ENCODE data around the gene SSBP4. TPM values are rescaled to one million over a fixed set of nuclear protein-coding genes. Genes with fewer than 3 reads are reported as not detected.

SSBP4 gene
- polyA plus RNA-seq, 4 donors: 68.0 to 128 (median 79.4) TPM

- DNase-seq (ENCODE audit: low read depth in 4 of 4, low spot score in 3 of 4): no peak
Observed at GRCh38 chr19:18419699-18420460, 682 bp downstream of the SSBP4 start.

- no peak for DNase-seq (ENCODE audit: low read depth in 4 of 4, low spot score in 3 of 4)
Observed at GRCh38 chr19:18420930-18421329, 1.7 kb downstream of the SSBP4 start.

GRCh38 chr19:18421371-18421959, 2.3 kb downstream of the SSBP4 start:
- no peak for DNase-seq (ENCODE audit: low read depth in 4 of 4, low spot score in 3 of 4)

GRCh38 chr19:18422530-18423191, 3.5 kb downstream of the SSBP4 start:
- DNase-seq (ENCODE audit: low read depth in 4 of 4, low spot score in 3 of 4): no peak

GRCh38 chr19:18423258-18424020, 4.2 kb downstream of the SSBP4 start:
- no peak for DNase-seq (ENCODE audit: low read depth in 4 of 4, low spot score in 3 of 4)

GRCh38 chr19:18424122-18424889, 5.1 kb downstream of the SSBP4 start:
- DNase-seq (ENCODE audit: low read depth in 4 of 4, low spot score in 3 of 4): no peak

GRCh38 chr19:18424890-18425514, 5.8 kb downstream of the SSBP4 start:
- DNase-seq (ENCODE audit: low read depth in 4 of 4, low spot score in 3 of 4): no peak

GRCh38 chr19:18425515-18426415, 6.6 kb downstream of the SSBP4 start:
- DNase-seq (ENCODE audit: low read depth in 4 of 4, low spot score in 3 of 4): no peak

- no peak for DNase-seq (ENCODE audit: low read depth in 4 of 4, low spot score in 3 of 4)
Observed at GRCh38 chr19:18426416-18426767, 7.2 kb downstream of the SSBP4 start.

GRCh38 chr19:18427080-18427742, 8.0 kb downstream of the SSBP4 start:
- no peak for DNase-seq (ENCODE audit: low read depth in 4 of 4, low spot score in 3 of 4)

GRCh38 chr19:18427743-18428113, 8.5 kb downstream of the SSBP4 start:
- no peak for DNase-seq (ENCODE audit: low read depth in 4 of 4, low spot score in 3 of 4)

- DNase-seq (ENCODE audit: low read depth in 4 of 4, low spot score in 3 of 4): no peak
Observed at GRCh38 chr19:18428173-18428786, 9.1 kb downstream of the SSBP4 start.

GRCh38 chr19:18428787-18429674, 9.8 kb downstream of the SSBP4 start:
- DNase-seq (ENCODE audit: low read depth in 4 of 4, low spot score in 3 of 4): no peak

- DNase-seq (ENCODE audit: low read depth in 4 of 4, low spot score in 3 of 4): no peak
Observed at GRCh38 chr19:18429717-18430416, 10.7 kb downstream of the SSBP4 start.

GRCh38 chr19:18430417-18431144, 11.4 kb downstream of the SSBP4 start:
- no peak for DNase-seq (ENCODE audit: low read depth in 4 of 4, low spot score in 3 of 4)
